Immature natural killer cell (primary cell): Measurements from ENCODE around the gene CCDC116. TPM values are rescaled to one million over a fixed set of nuclear protein-coding genes. Genes with fewer than 3 reads are reported as not detected.

Source experiments
- polyA plus RNA-seq, 3 donors: library from polyadenylated mRNA; unstranded; fragments of 300-500 nt; fragmentation: Illumina TruSeq; gene quantifications; one replicate each; pipeline ENCODE4 v1.2.3, GENCODE V29; 2021

CCDC116 gene
- polyA plus RNA-seq, 3 donors from 2014 or later, result 0.13 TPM; not detected in 2

Other genes with a start within 250 kb of the CCDC116 start
- gene RIMBP3B, start 249.0 kb upstream of the CCDC116 start, polyA plus RNA-seq, result under 1 TPM in 2 of 3 donors, not detected in 1; 0.12 to 0.52 TPM
- gene HIC2, start 215.4 kb upstream of the CCDC116 start, polyA plus RNA-seq, result under 1 TPM in 2 of 3 donors, not detected in 1; 0.36 to 0.41 TPM
- 1 to 10 TPM; 1.7 to 2.5 (median 1.8) TPM for gene TMEM191C, start 165.4 kb upstream of the CCDC116 start, polyA plus RNA-seq
- under 1 TPM in 2 of 3 donors, not detected in 1; 0.16 to 0.53 TPM for gene RIMBP3C, start 81.3 kb upstream of the CCDC116 start, polyA plus RNA-seq
- gene UBE2L3, start 65.0 kb upstream of the CCDC116 start, polyA plus RNA-seq, result 100 to 1,000 TPM; 110 to 133 (median 115) TPM
- gene YDJC, start 2.7 kb upstream of the CCDC116 start, polyA plus RNA-seq, result 10 to 100 TPM; 46.7 to 61.7 (median 47.7) TPM
- gene SDF2L1, start 9.5 kb downstream of the CCDC116 start, polyA plus RNA-seq, result 100 to 1,000 TPM; 119 to 227 (median 178) TPM
- gene PPIL2, start 33.3 kb downstream of the CCDC116 start, polyA plus RNA-seq, result 10 to 100 TPM; 13.9 to 54.6 (median 14.5) TPM
- gene YPEL1, start 103.0 kb downstream of the CCDC116 start, polyA plus RNA-seq, result 100 to 1,000 TPM in 2 of 3 donors, 10 to 100 TPM in 1; 72.9 to 100 (median 100) TPM
- gene MAPK1, start 234.9 kb downstream of the CCDC116 start, polyA plus RNA-seq, result 100 to 1,000 TPM; 151 to 168 (median 162) TPM